Measurements from ENCODE around the gene TBC1D2. TPM values are rescaled to one million over a fixed set of nuclear protein-coding genes. Genes with fewer than 3 reads are reported as not detected.
A peak's percentile ranks its signal among the peaks of the same experiment; 100 is the strongest.

Gene TBC1D2
- polyA plus RNA-seq, 2 of the 4 experiments (the other 2 are of a cell fraction): 3.3 to 7.3 TPM

- POLR2A ChIA-PET: no interaction called here
- no peak for DNase-seq (ENCODE audit: low read depth in 1 of 2, low spot score in 1 of 2)
- Histone ChIP-seq H3K9me3 (no peaks in the 10 kb centered on the region), H3K4me1 (peaks cover 12% of the 10 kb centered on the region), H3K4me2 (no peak overlapping the region), H3K27ac (no peak overlapping the region), H3K4me3 (no peak overlapping the region)
- CTCF ChIA-PET: interaction anchor here (0.7 to 2.1 kb wide), 6 partner anchors 11 to 47 kb away, joined by 3 to 5 read pairs (median 3); no protein-coding TSS in a partner anchor
- FAIRE-seq: no peak
- no peak for ATAC-seq
- 82% methylated on average over 5 of the region's 6 CpGs for WGBS (ENCODE audit: missing lambda C conversion rate)
- TF ChIP-seq RARB (CRISPR knock-in tag; IDR thresholded peaks at IDR 0.05): no peak
- TF ChIP-seq USF2 (IDR thresholded peaks at IDR 0.05): no peak
Observed at GRCh38 chr9:98159790-98160189, 95.7 kb downstream of the TBC1D2 start.

GRCh38 chr9:98159301-98159700 is 96.1 kb downstream of the TBC1D2 start:
- WGBS (ENCODE audit: missing lambda C conversion rate): 82% methylated on average over 5 of the region's 5 CpGs
- no peak overlapping the region for H3K27ac ChIP-seq
- no peak for ATAC-seq
- H3K4me3 ChIP-seq: no peak overlapping the region
- H3K9me3 ChIP-seq: no peaks in the 10 kb centered on the region
- no peak for DNase-seq (ENCODE audit: low read depth in 1 of 2, low spot score in 1 of 2)
- ChIA-PET CTCF (interaction anchor here (0.6 to 2.1 kb wide), 7 partner anchors 12 to 105 kb away, joined by 3 to 5 read pairs (median 3); no protein-coding TSS in a partner anchor), POLR2A (no interaction called here)
- peaks cover 12% of the 10 kb centered on the region for H3K4me1 ChIP-seq
- TF ChIP-seq ELK1 (IDR thresholded peaks at IDR 0.05; ENCODE audit: low read depth, low read length) (no peak), CEBPB (IDR thresholded peaks at IDR 0.05) (no peak), CBX2 (IDR thresholded peaks at IDR 0.05; ENCODE audit: borderline replicate concordance, low read depth) (no peak), RAD21 (conservative IDR thresholded peaks at IDR 0.05 in 1 of 2, IDR thresholded peaks at IDR 0.05 in 1 of 2) (no peak)
- no peak overlapping the region for H3K4me2 ChIP-seq
- FAIRE-seq: no peak

- 6% methylated on average over 4 of the region's 4 CpGs for WGBS (ENCODE audit: missing lambda C conversion rate)
Observed at GRCh38 chr9:98158071-98158831, 97.2 kb downstream of the TBC1D2 start.

GRCh38 chr9:98157372-98157771 is 98.1 kb downstream of the TBC1D2 start:
- no peak overlapping the region; a peak in 1 of 6 replicates for H3K27ac ChIP-seq
- ATAC-seq (no peak), FAIRE-seq (no peak), DNase-seq (ENCODE audit: low read depth in 1 of 2, low spot score in 1 of 2) (no peak)
- ChIA-PET CTCF (interaction anchor here (0.5 to 2.1 kb wide), 3 partner anchors 14 to 234 kb away, joined by 3 to 5 read pairs (median 5); no protein-coding TSS in a partner anchor), POLR2A (no interaction called here)
- peaks cover 12% of the 10 kb centered on the region for H3K4me1 ChIP-seq
- 85% methylated on average over 10 of the region's 10 CpGs for WGBS (ENCODE audit: missing lambda C conversion rate)
- H3K4me3 ChIP-seq: no peak overlapping the region
- TF ChIP-seq HOXB5 (CRISPR knock-in tag; IDR thresholded peaks at IDR 0.05): no peak
- TF ChIP-seq HMGXB4 (CRISPR knock-in tag; IDR thresholded peaks at IDR 0.05; ENCODE audit: borderline replicate concordance): no peak
- no peak for TF ChIP-seq CTCF (IDR thresholded peaks at IDR 0.05)
- no peak for TF ChIP-seq KDM1A (IDR thresholded peaks at IDR 0.05; ENCODE audit: low read depth)
- no peaks in the 10 kb centered on the region for H3K9me3 ChIP-seq
- H3K4me2 ChIP-seq: no peak overlapping the region

More at GRCh38 chr9:98158071-98158831, 97.2 kb downstream of the TBC1D2 start:
- ChIA-PET POLR2A (interaction anchor here (0.6 kb wide), 1 partner anchor 9 kb away, joined by 4 read pairs; no protein-coding TSS in a partner anchor), CTCF (interaction anchor here (0.5 to 2.1 kb wide), 5 partner anchors 13 to 235 kb away, joined by 3 to 5 read pairs (median 3); no protein-coding TSS in a partner anchor)
- no peak overlapping the region for H3K4me3 ChIP-seq
- TF ChIP-seq FOSL2 (IDR thresholded peaks at IDR 0.05) (no peak), FOSL2 (CRISPR knock-in tag; IDR thresholded peaks at IDR 0.05) (no peak), NFE2L2 (conservative IDR thresholded peaks at IDR 0.05; ENCODE audit: low read length) (no peak), PHF8 (IDR thresholded peaks at IDR 0.05; ENCODE audit: borderline replicate concordance, low read depth) (no peak), BHLHE40 (IDR thresholded peaks at IDR 0.05; ENCODE audit: low read depth, low read length) (no peak), GATA3 (IDR thresholded peaks at IDR 0.05; ENCODE audit: borderline replicate concordance) (peak; percentile 57), KDM1A (IDR thresholded peaks at IDR 0.05; ENCODE audit: low read depth) (no peak), BCL3 (IDR thresholded peaks at IDR 0.05) (no peak), ZFP36 (IDR thresholded peaks at IDR 0.05; ENCODE audit: borderline replicate concordance, partially characterized antibody) (peak; percentile 46)
- FAIRE-seq (no peak), ATAC-seq (peak; percentile 90 to 95), DNase-seq (ENCODE audit: low read depth in 1 of 2, low spot score in 1 of 2) (peak; percentile 21 to 71)
- H3K9me3 ChIP-seq: no peaks in the 10 kb centered on the region
- peak overlapping the region; percentile 0; the same call in 1 of the 3 replicates for H3K4me2 ChIP-seq
- H3K4me1 ChIP-seq: peaks cover 12% of the 10 kb centered on the region
- no peak overlapping the region; a peak in 1 of 6 replicates for H3K27ac ChIP-seq

Measured in A549 (cell line).